K562 (cell line): ENCODE measurements around the gene UQCC2. TPM values are rescaled to one million over a fixed set of nuclear protein-coding genes. Genes with fewer than 3 reads are reported as not detected.

Experiments
- ATAC-seq: fragments of 200-7000 bp; cut with Tn5 transposase; 3 replicates; pipeline ENCODE4 v1.9.1; 2020; ENCODE audit warnings: moderate library complexity
- BruUV-seq: library from RNA; stranded (reverse); fragments of 400-500 nt; replicated peaks from 2 replicates; lab custom pipeline; 2021; lab: Mats Ljungman, UMichigan
- CTCF ChIA-PET: fragments of 300-600 bp; formaldehyde crosslinking; extraction: SDS; loops from one replicate; lab custom pipeline; 2021; ENCODE audit warnings: low intra/inter-chr PET ratio; lab: Yijun Ruan, JAX
- POLR2A ChIA-PET: fragments of 300-600, 350-650 bp; sonication (Branson Sonifier 250); formaldehyde crosslinking; extraction: SDS; loops from one replicate; lab custom pipeline; 2021; ENCODE audit warnings: antibody characterized with exemption, inconsistent platforms; lab: Yijun Ruan, JAX
- DNase-seq, 4 experiments: peaks; one replicate each; pipeline versions ENCODE4 v3.0.0 to v3.0.0-alpha.2; 2011 to 2018; ENCODE audit warnings: low spot score in 3 of 4, mixed read lengths in 3 of 4; ENCODE audit errors: extremely low read depth in 1 of 4
- FAIRE-seq: peaks from 2 replicates; lab custom pipeline; 2011; peaks lifted over from hg19 to GRCh38; lab: Jason Lieb, UNC
- H2AFZ ChIP-seq: 2 replicates; pipeline ENCODE4 v1.6.0; 2011; ENCODE audit warnings: low read depth, low read length, control low read depth, inconsistent platforms
- H3K27ac ChIP-seq: fragments of 200-600 bp; 3 replicates; pipeline ENCODE4 v1.8.0; 2011; ENCODE audit warnings: low read depth, mild to moderate bottlenecking, control low read depth, inconsistent platforms, low read length, moderate library complexity, mixed read lengths; ENCODE audit errors: extremely low read depth
- H3K27me3 ChIP-seq, 2 experiments: fragments of 300-600 bp in 1 of 2; 2 replicates in 1 of 2; 3 replicates in 1 of 2; pipeline versions ENCODE4 v1.6.0 to v1.8.0; 2011; ENCODE audit warnings: inconsistent platforms in 2 of 2, low read length in 2 of 2, mild to moderate bottlenecking in 1 of 2, mixed read lengths in 1 of 2, moderate library complexity in 1 of 2; ENCODE audit not compliant: control insufficient read depth in 2 of 2, insufficient read depth in 2 of 2
- H3K36me3 ChIP-seq: fragments of 300-600 bp; 3 replicates; pipeline ENCODE4 v1.8.0; 2011; ENCODE audit warnings: mild to moderate bottlenecking, low read length, inconsistent platforms; ENCODE audit not compliant: control insufficient read depth, insufficient read depth
- H3K4me1 ChIP-seq, 2 experiments: fragments of 200-600 bp in 1 of 2; replicated peaks in 1 of 2; 2 replicates in 1 of 2; 3 replicates in 1 of 2; pipeline versions ENCODE4 v1.5.1 to v1.8.0; 2011; ENCODE audit warnings: inconsistent platforms in 2 of 2, low read length in 2 of 2, mild to moderate bottlenecking in 1 of 2, mixed read lengths in 1 of 2, moderate library complexity in 1 of 2; ENCODE audit not compliant: control insufficient read depth in 2 of 2, insufficient read depth in 2 of 2
- H3K4me2 ChIP-seq: 2 replicates; pipeline ENCODE4 v1.6.1; 2011; ENCODE audit warnings: low read length, control low read depth, inconsistent platforms, mixed read lengths; ENCODE audit not compliant: insufficient read depth
- H3K4me3 ChIP-seq: fragments of 200-600 bp; sonication (generic), shearing (Covaris generic); 2 replicates; pipeline ENCODE4 v1.5.1; 2016; ENCODE audit warnings: control low read depth, inconsistent platforms
- H3K79me2 ChIP-seq: fragments of 200-600 bp; 3 replicates; pipeline ENCODE4 v1.8.0; 2011; ENCODE audit warnings: low read length, inconsistent platforms; ENCODE audit not compliant: control insufficient read depth, insufficient read depth
- H3K9ac ChIP-seq, 2 experiments: 2 replicates each; pipeline versions ENCODE4 v1.6.0 to v1.6.1; 2011; ENCODE audit warnings: low read depth in 2 of 2, low read length in 2 of 2, control low read depth in 1 of 2, inconsistent platforms in 1 of 2, mild to moderate bottlenecking in 1 of 2, mixed read lengths in 1 of 2; ENCODE audit not compliant: insufficient read depth in 1 of 2
- H3K9me1 ChIP-seq: one replicate; pipeline ENCODE4 v1.6.0; 2011; ENCODE audit warnings: inconsistent platforms, mild to moderate bottlenecking, low read length, moderate library complexity; ENCODE audit not compliant: control insufficient read depth, insufficient read depth
- H3K9me3 ChIP-seq: replicated peaks from 2 replicates; pipeline ENCODE4 v1.5.1; 2011; ENCODE audit warnings: low read depth, low read length, inconsistent platforms; ENCODE audit not compliant: control insufficient read depth, insufficient read depth
- H4K20me1 ChIP-seq: replicated peaks from 2 replicates; pipeline ENCODE4 v1.6.1; 2011; ENCODE audit warnings: low read length, inconsistent platforms, mixed read lengths; ENCODE audit not compliant: control insufficient read depth, insufficient read depth
- CCNT2 ChIP-seq: IDR thresholded peaks from 2 replicates; pipeline ENCODE4 v1.6.1; 2011; ENCODE audit warnings: borderline replicate concordance, low read depth, mild to moderate bottlenecking, moderate library complexity, mixed read lengths, low read length; ENCODE audit not compliant: insufficient read length; ENCODE audit errors: extremely low read depth
- ELF4 ChIP-seq: fragments of 450-650 bp; formaldehyde crosslinking; IDR thresholded peaks from 2 replicates; pipeline ENCODE4 v1.4.0; 2022; ENCODE audit warnings: missing genetic modification characterization
- FOXA3 ChIP-seq, 2 experiments: fragments of 450-650 bp in 1 of 2; sonication (generic) in 1 of 2; formaldehyde crosslinking; IDR thresholded peaks in 1 of 2; conservative IDR thresholded peaks in 1 of 2; 2 replicates each; pipeline versions ENCODE4 v1.4.0 to v1.8.0; 2020 to 2022; ENCODE audit warnings: mild to moderate bottlenecking in 2 of 2, missing genetic modification reagents in 1 of 2
- HOXB6 ChIP-seq: fragments of 250-450 bp; sonication (Bioruptor Pico); IDR thresholded peaks from 2 replicates; pipeline ENCODE4 v1.5.1; 2022; ENCODE audit warnings: mild to moderate bottlenecking, borderline replicate concordance
- SETDB1 ChIP-seq: IDR thresholded peaks from one replicate; pipeline ENCODE4 v1.6.1; 2012; ENCODE audit warnings: low read length, control low read depth, inconsistent platforms
- SREBF1 ChIP-seq: fragments of 150-350 bp; IDR thresholded peaks from 2 replicates; pipeline ENCODE4 v1.6.1; 2014; ENCODE audit warnings: antibody characterized with exemption, low read depth, low read length, borderline replicate concordance
- whole genome bisulfite sequencing: fragments of 100-300 bp; shearing (Covaris generic); methylation state at CpG from one replicate; pipeline ENCODE4 v1.1.6; 2016; ENCODE audit warnings: low coverage, mixed read lengths; ENCODE audit not compliant: insufficient coverage; ENCODE audit errors: missing lambda C conversion rate; 5-methylcytosine and 5-hydroxymethylcytosine counted together
- in situ Hi-C: fragments of 300-500 bp; cut with MboI; formaldehyde crosslinking; loops from 4 replicates; pipeline ENCODE4 v1.15.0; 2018; ENCODE audit warnings: inconsistent platforms, mixed read lengths
- intact Hi-C: fragments of 100-400 bp; cut with micrococcal nuclease; formaldehyde crosslinking; loops from 2 replicates; pipeline ENCODE4 v1.14.2; 2022
- polyA plus RNA-seq, 8 experiments: library from polyadenylated mRNA; depleted of rRNA in 4 of 8; stranded (reverse) in 5 of 8; unstranded in 3 of 8; fragments of >200 nt; fragmentation: Nextera tagmentation in 2 of 8; fragmentation: Illumina TruSeq in 1 of 8; extraction: Ambion mirVana in 2 of 8; extraction: Trizol in 1 of 8; gene quantifications; 2 replicates each; pipeline versions ENCODE4 v1.2.1 to v1.2.3, GENCODE V29; 2011 to 2014; ENCODE audit warnings: inconsistent platforms in 1 of 8, missing spikeins in 1 of 8
- total RNA-seq, 7 experiments: library from RNA; depleted of rRNA in 6 of 7; stranded (reverse); fragments of >200 nt in 6 of 7; fragmentation: Illumina TruSeq in 2 of 7; extraction: Trizol in 2 of 7; gene quantifications; 2 replicates each; pipeline versions ENCODE4 v1.2.1 to v1.2.3, GENCODE V29; 2011 to 2021; ENCODE audit warnings: low replicate concordance in 1 of 7
- TF ChIP-seq, protein P1 (sequence below): fragments of 450-650 bp; IDR thresholded peaks from 2 replicates; pipeline ENCODE4 v1.6.1; 2017; ENCODE audit warnings: mild to moderate bottlenecking, moderate library complexity
- TF ChIP-seq, protein P2 (sequence below): sonication (generic); formaldehyde crosslinking; IDR thresholded peaks from 2 replicates; pipeline ENCODE4 v1.8.0; 2023; ENCODE audit warnings: mild to moderate bottlenecking, missing genetic modification reagents

UQCC2 gene
- total and polyA plus RNA-seq, 9 of the 15 experiments (the other 6 are each of a cell fraction or from before 2014, with no cell fraction given) = 58.5 to 927 (median 158) TPM

DNA sequence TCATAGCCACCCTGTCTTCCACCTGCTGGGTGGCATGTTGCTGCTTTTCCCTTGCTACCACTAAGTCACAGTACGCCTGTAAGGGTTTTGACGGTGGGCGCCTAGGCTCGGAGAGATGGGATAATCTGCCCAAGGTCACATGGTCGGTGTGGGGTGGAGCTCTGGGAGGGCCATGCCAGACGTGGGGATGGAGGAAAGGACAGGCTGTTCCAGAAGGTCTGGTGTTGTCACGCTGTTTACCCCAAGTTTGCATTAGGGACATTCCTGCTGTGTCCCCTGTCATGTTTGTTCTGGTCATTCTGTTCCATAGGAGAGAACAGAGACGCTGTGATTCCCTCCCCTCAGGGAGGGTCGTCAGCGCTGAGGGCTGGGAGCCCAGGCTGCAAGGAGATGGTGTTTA, 19.1 kb upstream of the UQCC2 start (continued):
- TF ChIP-seq FOXA3 (CRISPR knock-in tag; conservative IDR thresholded peaks at IDR 0.05 in 1 of 2, IDR thresholded peaks at IDR 0.05 in 1 of 2) (peak in 1 of 2 experiments; percentile 47; a peak in 1 of 4 replicates), SREBF1 (no peak)
- TF ChIP-seq, protein P1, sequence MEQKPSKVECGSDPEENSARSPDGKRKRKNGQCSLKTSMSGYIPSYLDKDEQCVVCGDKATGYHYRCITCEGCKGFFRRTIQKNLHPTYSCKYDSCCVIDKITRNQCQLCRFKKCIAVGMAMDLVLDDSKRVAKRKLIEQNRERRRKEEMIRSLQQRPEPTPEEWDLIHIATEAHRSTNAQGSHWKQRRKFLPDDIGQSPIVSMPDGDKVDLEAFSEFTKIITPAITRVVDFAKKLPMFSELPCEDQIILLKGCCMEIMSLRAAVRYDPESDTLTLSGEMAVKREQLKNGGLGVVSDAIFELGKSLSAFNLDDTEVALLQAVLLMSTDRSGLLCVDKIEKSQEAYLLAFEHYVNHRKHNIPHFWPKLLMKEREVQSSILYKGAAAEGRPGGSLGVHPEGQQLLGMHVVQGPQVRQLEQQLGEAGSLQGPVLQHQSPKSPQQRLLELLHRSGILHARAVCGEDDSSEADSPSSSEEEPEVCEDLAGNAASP = no peak
- TF ChIP-seq, all 486 proteins: peak for 3

DNA sequence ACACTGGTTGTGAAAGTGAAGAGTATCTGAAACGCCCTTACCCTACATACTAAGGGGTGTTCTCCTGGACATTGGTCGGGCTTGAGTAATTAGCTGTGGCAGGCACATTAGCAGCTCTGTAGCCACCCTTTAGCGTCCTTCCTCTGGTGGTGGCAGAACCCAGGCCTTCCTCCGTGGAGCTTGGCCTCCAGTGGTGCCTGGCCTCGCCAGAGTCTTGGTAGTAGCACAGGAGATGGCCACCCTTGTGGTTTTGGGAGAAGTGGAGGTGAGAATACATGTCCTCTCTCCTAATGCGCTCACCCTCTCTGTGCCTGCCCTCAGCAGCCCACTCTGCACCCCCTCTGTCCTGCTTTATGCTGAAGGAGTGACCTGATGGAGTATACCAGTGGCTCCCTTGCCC, 17.6 kb upstream of the UQCC2 start:
- Histone ChIP-seq H3K4me2 (no peak overlapping the region), H3K27ac (no peak overlapping the region), H3K36me3 (no peaks in the 10 kb centered on the region), H3K27me3 (peaks cover 58 to 78% of the 10 kb centered on the region in 2 experiments), H4K20me1 (peaks cover 19% of the 10 kb centered on the region), H3K4me1 (peaks cover 10% of the 10 kb centered on the region in 2 experiments; a peak in 3 of 5 replicates), H2AFZ (no peak overlapping the region), H3K79me2 (no peaks in the 10 kb centered on the region), H3K9me3 (no peaks in the 10 kb centered on the region), H3K9ac (no peak overlapping the region), H3K4me3 (no peak overlapping the region), H3K9me1 (no peaks in the 10 kb centered on the region)
- 4% methylated on average over 6 of the region's 6 CpGs for WGBS
- CTCF ChIA-PET = interaction anchor here (0.7 kb wide), 1 partner anchor 302 kb away, joined by 3 read pairs; no protein-coding TSS in a partner anchor
- in situ Hi-C loops (no loop called here), intact Hi-C loops (no loop called here)
- POLR2A ChIA-PET = no interaction called here
- FAIRE-seq = no peak
- ATAC-seq = no peak
- BruUV-seq = no TSS peak
- DNase-seq = no peak
- TF ChIP-seq HOXB6 (CRISPR knock-in tag) = no peak
- TF ChIP-seq, protein P2, sequence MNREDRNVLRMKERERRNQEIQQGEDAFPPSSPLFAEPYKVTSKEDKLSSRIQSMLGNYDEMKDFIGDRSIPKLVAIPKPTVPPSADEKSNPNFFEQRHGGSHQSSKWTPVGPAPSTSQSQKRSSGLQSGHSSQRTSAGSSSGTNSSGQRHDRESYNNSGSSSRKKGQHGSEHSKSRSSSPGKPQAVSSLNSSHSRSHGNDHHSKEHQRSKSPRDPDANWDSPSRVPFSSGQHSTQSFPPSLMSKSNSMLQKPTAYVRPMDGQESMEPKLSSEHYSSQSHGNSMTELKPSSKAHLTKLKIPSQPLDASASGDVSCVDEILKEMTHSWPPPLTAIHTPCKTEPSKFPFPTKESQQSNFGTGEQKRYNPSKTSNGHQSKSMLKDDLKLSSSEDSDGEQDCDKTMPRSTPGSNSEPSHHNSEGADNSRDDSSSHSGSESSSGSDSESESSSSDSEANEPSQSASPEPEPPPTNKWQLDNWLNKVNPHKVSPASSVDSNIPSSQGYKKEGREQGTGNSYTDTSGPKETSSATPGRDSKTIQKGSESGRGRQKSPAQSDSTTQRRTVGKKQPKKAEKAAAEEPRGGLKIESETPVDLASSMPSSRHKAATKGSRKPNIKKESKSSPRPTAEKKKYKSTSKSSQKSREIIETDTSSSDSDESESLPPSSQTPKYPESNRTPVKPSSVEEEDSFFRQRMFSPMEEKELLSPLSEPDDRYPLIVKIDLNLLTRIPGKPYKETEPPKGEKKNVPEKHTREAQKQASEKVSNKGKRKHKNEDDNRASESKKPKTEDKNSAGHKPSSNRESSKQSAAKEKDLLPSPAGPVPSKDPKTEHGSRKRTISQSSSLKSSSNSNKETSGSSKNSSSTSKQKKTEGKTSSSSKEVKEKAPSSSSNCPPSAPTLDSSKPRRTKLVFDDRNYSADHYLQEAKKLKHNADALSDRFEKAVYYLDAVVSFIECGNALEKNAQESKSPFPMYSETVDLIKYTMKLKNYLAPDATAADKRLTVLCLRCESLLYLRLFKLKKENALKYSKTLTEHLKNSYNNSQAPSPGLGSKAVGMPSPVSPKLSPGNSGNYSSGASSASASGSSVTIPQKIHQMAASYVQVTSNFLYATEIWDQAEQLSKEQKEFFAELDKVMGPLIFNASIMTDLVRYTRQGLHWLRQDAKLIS = no peak
- TF ChIP-seq ELF4 (CRISPR knock-in tag) = no peak
- TF ChIP-seq SETDB1 = no peak
- no peak for TF ChIP-seq CCNT2
